Mucosa of descending colon (tissue), 3 donors: ENCODE data around the gene LBX2. TPM values are rescaled to one million over a fixed set of nuclear protein-coding genes. Genes with fewer than 3 reads are reported as not detected.

Experiments
- ATAC-seq: fragments of 200-7000 bp; cut with Tn5 transposase; one replicate; pipeline ENCODE4 v1.9.1; 2020; ENCODE audit warnings: mild to moderate bottlenecking, moderate library complexity
- DNase-seq, 3 donors: peaks; one replicate each; pipeline ENCODE4 v3.0.0-alpha.2; 2020
- H3K36me3 ChIP-seq: fragments of 200-600 bp; one replicate; pipeline ENCODE4 v1.8.0; 2021; ENCODE audit warnings: low read depth, mild to moderate bottlenecking
- H3K4me1 ChIP-seq: fragments of 200-600 bp; one replicate; pipeline ENCODE4 v1.8.0; 2021; ENCODE audit warnings: low read depth, mild to moderate bottlenecking
- H3K4me3 ChIP-seq: fragments of 200-600 bp; one replicate; pipeline ENCODE4 v1.8.0; 2021; ENCODE audit warnings: mild to moderate bottlenecking
- H3K9me3 ChIP-seq: fragments of 200-600 bp; one replicate; pipeline ENCODE4 v1.8.0; 2021; ENCODE audit warnings: mild to moderate bottlenecking
- CTCF ChIP-seq: fragments of 200-600 bp; IDR thresholded peaks from one replicate; pipeline ENCODE4 v1.8.0; 2022; ENCODE audit warnings: antibody characterized with exemption, mild to moderate bottlenecking
- intact Hi-C, 2 donors: fragments of 100-400 bp; cut with DNase I in 1 of 2; cut with micrococcal nuclease in 1 of 2; formaldehyde crosslinking; loops; one replicate each; pipeline versions ENCODE4 v1.11.0 to v1.11.1; 2022; cut with DNase I, micrococcal nuclease
- total RNA-seq, 3 donors: library from RNA; stranded (reverse); fragmentation: NEBNext Ultra II Directional in 2 of 3; extraction: Animal tissue kit (Norgen Biotek cat#: 25700) in 2 of 3; gene quantifications; one replicate each; pipeline versions ENCODE4 v1.2.1 to v1.2.4, GENCODE V29; 2021 to 2023
- donor health status: DM: no; HTN: no; CAD: no; lungs with moderate emphysema.
- donor health status: DM: no; HTN: no; CAD: no.
- donor health status: DM: no; HTN: yes; CAD: no.

LBX2 gene
- total RNA-seq, 3 donors from 2014 or later, result 1.0 to 1.5 (median 1.5) TPM

DNA sequence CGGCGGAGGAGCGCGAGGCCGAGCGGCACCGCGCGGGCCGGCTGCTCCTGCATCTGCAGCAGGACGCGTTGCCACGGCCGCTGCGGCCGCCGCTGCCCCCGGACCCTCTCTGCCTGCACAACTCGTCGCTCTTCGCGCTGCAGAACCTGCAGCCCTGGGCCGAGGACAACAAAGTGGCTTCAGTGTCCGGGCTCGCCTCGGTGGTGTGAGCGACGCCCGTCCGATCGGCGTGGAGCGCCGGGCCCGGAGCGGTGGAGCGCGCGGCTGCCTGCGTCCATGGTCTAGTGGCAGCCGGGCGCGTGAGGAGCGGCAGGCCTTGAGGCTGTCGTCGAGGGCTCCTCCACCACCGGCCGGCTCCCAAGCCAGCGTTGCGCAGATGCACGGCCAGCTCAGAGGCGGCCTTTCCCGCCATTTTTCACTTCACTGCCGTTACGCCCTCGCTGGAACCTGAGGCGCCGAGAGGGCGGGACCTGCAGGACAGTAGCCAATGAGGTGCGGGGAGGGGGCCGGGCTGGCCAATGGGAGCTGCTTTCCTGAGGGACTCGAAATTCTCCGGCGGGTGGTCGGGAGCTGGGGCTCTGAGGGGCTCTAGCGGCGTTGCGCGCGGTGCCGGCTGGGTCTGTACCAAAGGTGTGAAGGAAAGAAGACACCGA, 16.7 kb upstream of the LBX2 start:
- TF ChIP-seq CTCF, result no peak
- Histone ChIP-seq H3K4me1 (peaks cover 27% of the 10 kb centered on the region), H3K4me3 (no peak overlapping the region), H3K36me3 (no peaks in the 10 kb centered on the region), H3K9me3 (no peaks in the 10 kb centered on the region)
- peak; percentile 74 to 80 (median 76) for DNase-seq
- ATAC-seq, result peak; percentile 71
- intact Hi-C loops, result no loop called here

DNA sequence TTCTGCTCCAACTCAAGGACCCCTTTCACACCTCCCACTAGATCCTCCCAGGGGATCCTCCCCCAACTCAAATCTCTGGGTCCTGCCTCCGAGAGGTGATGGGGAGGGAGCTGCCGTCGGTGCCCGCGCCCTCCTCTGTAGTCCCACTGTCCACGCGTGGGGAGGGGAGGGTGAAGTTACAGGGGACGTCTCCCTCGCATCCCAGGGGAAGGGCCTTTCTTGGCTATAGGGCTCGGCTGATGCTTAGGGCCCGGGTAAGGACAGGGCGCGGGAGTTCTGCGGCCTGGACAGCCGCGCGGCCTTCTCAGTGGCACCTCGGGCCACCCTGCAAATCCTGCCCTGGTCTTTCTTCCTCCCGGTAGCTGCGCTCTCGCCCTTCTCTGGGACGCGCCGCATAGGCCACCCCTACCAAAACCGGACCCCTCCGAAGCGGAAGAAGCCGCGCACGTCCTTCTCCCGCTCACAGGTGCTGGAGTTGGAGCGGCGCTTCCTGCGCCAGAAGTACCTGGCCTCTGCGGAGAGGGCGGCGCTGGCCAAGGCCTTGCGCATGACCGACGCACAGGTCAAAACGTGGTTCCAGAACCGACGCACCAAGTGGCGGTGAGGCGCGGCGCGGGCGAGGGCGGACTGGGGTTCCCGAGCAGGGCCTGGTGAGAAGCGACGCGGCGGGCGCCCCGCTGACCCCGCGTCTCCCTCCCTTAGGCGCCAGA, 16.0 kb upstream of the LBX2 start:
- DNase-seq (peak in 1 of 3 donors; percentile 56), ATAC-seq (peak; percentile 59)
- intact Hi-C loops, result no loop called here
- Histone ChIP-seq H3K4me3 (no peak overlapping the region), H3K4me1 (peaks cover 27% of the 10 kb centered on the region), H3K9me3 (no peaks in the 10 kb centered on the region), H3K36me3 (no peaks in the 10 kb centered on the region)
- TF ChIP-seq CTCF, result no peak

DNA sequence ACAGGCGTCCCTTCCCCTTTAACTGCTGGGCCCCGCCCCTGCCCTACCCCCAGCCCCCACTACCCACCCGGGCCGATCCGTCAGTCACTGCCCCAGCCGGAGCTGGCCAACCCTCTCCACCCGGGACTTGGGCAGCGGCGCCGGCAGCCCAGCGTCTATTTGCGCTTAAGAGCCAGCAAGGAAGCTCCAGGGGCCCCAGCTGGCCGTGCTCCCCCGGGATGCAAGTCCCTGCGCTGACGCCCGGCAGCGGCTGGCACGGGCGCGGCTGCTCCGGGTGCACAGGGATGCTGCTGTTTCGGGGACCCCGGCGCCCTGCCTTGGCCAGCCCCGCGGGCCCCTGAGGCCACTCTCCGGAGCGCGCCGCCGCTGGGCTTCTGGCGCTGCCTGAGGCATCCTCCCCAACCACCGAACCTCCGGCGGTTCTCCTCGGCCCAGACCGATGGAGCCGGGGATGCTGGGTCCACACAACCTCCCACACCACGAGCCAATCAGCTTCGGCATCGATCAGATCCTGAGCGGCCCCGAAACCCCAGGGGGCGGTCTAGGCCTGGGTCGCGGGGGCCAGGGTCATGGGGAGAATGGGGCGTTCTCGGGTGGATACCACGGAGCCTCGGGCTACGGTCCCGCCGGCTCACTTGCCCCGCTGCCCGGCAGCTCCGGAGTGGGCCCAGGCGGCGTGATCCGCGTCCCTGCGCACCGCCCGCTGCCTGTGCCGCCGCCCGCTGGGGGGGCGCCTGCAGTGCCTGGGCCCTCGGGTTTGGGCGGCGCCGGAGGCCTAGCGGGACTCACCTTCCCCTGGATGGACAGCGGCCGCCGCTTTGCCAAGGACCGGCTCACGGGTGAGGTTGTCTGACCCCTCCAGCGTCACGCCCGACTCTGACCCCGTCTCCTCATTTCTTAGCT, 15.2 kb upstream of the LBX2 start, which contains the start of gene TLX2:
Gene TLX2, plus strand, starts transcription at position 83 of the 903 bp plus-strand sequence. Its CDS starts 357 bp downstream, at position 440.
- no peak for DNase-seq
- Histone ChIP-seq H3K4me3 (no peak within 1 kb of the TSS), H3K9me3 (no peaks in the 10 kb centered on the region), H3K36me3 (no peaks in the 10 kb centered on the region), H3K4me1 (peaks cover 27% of the 10 kb centered on the region)
- TF ChIP-seq CTCF, result no peak
- intact Hi-C loops, result no loop called here
- ATAC-seq, result peak; percentile 12

GRCh38 chr2:74513605-74514367, 14.4 kb upstream of the LBX2 start:
- no peak overlapping the region for H3K4me3 ChIP-seq
- intact Hi-C loops, result no loop called here
- peaks cover 27% of the 10 kb centered on the region for H3K4me1 ChIP-seq
- peak; percentile 11 for ATAC-seq
- no peak for TF ChIP-seq CTCF
- no peaks in the 10 kb centered on the region for H3K9me3 ChIP-seq
- H3K36me3 ChIP-seq, result no peaks in the 10 kb centered on the region
- no peak for DNase-seq
